Embryonic facial prominence (tissue), 1 donor: Measurements from ENCODE around the gene IP6K1.
A peak's percentile ranks its signal among the peaks of the same experiment; 100 is the strongest.
"Not testable (repeated sequence)": the region's sequence is repeated elsewhere in the genome, so short reads cannot be mapped to it uniquely, and the experiment has no call there.

Experiments used
- DNase-seq: peaks from one replicate; pipeline ENCODE4 v3.0.0-alpha.2; 2016; ENCODE audit errors: extremely low spot score

IP6K1 gene

DNA sequence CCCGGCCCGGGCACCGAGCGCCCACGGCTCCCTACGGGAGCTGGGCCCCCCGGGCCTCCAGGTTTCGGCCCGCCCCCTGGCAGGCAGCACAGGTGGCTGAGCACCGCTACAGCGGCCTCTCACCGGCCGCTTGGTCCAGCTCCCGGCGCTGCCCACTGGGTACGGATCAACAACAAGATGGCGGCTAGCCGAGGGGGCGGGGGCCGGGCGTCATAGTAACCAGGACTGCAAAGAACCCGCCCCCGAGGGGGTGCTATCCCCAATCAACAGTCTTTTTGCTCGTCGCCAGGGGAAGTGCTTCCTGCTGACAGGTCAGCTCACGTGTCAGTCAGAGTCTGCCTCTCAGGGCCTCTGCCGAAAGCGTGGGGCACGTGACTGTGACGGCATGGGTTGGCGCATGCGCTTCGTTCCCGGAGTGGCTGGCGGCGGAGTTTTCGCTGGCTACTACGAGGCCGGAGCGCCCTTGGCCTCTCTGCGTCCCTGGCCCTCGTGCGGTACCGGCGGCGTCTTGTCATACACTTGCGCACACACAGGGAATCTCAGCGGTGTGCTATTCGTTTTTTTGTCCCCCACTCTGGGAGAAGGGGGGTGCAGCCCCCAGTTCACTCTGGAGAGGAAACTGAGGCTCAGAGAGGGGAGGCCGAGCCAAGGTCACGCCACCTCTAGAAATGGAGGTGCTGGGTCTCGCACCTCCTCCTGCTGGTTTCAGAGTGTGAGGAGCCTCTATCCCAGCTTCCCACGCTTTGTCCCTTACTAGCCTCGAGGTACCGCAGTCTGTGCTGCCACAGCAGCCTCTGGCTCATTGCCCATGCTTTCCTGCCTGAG, at the start of gene IP6K1:
IP6K1 (minus strand) TSS at position 186 of the 825 bp plus-strand sequence. CDS start 38,502 bp downstream, outside the sequence.
- peak; percentile 98 for DNase-seq

DNA sequence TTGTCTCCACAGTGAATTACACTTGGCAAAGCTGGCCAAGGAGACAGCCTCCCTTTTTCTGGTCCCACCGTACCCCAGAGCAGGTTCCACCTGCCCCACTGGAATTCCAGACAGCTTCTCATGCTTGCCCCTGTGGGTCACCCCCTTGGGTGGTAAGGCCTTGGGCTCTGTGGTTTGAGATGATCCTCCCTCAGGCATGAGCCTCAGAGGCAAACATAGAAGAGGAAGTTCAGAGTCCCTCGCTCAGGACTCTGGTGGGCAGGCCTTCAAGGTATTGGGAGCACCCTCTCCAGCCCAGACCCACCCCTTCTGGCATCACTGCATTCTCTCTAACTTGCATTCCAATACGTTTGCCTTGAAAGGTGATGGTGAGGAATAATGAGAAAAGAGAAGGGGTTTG, 45.0 kb upstream of the IP6K1 start:
- DNase-seq, result no peak

DNA sequence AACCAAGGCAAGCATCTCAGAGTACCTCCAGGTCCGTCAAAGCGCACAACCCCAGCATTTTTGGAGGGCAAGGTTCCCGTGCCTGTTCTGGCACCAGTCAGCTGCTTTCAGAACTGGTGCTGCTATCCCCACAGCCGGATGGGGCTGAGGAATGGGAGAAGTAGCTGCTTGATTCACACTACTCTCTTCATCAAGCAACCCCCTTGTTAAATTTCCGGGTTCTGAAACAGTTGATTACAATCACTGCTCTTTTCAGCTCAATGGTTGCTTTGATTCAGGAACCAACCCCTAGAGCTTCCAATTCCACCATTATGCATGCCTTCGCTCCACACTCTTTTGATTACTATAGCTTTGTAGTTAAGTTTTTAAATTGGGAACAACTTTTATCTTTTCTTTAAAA, 39.7 kb upstream of the IP6K1 start:
- DNase-seq, result no peak

DNA sequence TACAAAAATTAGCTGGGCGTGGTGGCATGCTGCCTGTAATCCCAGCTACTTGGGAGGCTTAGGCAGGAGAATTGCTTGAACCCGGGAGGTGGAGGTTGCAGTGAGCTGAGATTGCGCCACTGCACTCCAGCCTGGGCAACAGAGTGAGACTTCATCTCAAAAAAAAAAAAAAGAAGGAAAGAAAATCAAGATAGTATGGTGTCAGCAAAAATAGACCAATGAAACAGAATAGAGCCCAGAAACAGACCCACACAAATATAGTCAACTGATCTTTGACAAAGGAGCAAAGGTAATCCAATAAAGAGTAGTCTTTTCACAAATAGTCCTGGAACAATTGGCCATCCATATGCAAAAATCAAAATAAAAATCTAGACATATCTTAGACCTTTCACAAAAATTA, 36.8 kb upstream of the IP6K1 start:
- not testable (repeated sequence) for DNase-seq

GRCh38 chr3:49813497-49814174, 27.3 kb upstream of the IP6K1 start, which contains the start of gene UBA7:
Gene UBA7, minus strand, starts transcription at chr3:49813953. Its CDS starts 166 bp downstream, at chr3:49813787.
- no peak for DNase-seq

GRCh38 chr3:49812916-49813496, 26.7 kb upstream of the IP6K1 start:
- DNase-seq, result no peak

- DNase-seq, result no peak
These were observed 21.2 kb upstream of the IP6K1 start for GRCh38 chr3:49807431-49808114.

GRCh38 chr3:49806850-49807249, 20.5 kb upstream of the IP6K1 start:
- DNase-seq, result no peak

GRCh38 chr3:49805897-49806701, 19.8 kb upstream of the IP6K1 start:
- peak; percentile 70 for DNase-seq

DNA sequence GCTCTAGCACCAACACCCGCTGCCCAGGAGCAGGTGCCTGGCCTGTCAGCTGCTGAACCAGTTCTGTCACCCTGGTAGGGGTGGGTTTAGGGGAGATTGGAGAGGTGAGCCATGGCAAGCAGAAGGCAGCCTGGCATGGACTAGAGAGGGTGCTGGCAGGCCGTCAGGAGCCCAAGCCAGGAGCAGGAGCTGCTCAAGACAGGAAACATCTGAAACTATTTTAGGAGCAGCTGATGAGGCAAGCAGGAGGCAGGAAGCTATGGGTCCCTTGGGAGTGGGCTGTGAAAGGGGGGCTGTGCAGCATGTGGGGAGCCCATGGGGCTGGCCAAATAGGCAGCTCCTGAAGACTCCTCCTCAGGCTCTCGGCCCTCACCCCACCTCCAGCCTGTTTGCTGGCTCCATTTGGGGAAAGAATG, 19.0 kb upstream of the IP6K1 start:
- peak; percentile 86 for DNase-seq

DNA sequence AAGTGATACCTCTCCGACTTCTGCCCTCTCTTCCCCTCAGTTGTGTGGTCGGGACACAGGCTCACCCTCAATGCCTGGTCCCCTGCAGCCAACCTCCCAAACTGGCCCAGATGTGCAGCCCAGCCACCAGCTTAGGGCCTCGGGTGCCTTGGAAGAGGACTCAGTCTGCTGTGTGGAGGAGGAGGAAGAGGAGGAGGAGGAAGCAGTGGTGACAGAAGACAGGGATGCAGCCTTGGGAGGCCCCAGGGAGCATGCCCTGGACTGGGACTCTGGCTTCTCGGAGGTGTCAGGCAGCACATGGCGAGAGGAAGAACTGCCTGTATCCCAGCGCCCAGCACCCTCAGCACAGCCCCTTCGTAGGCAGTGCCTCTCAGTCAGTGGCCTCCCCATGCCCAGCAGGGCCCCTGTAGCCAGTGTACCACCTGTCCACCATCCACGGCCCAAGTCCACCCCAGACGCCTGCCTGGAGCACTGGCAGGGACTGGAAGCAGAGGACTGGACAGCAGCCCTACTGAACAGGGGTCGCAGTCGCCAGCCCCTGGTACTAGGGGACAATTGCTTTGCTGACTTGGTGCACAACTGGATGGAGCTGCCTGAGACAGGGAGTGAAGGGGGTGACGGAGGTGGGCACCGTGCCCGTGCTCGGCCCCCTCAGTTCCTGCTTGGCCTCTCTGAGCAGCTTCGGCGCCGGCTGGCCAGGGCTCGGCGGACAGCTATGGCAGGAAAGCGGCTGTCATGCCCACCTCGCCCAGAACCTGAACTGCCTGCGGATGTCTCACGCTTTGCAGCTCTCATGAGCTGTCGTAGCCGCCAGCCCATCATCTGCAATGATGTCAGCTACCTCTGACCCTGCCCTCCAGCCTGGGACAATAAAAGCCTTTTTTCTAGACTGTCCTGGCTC, 18.0 kb upstream of the IP6K1 start:
- DNase-seq, result no peak

GRCh38 chr3:49803465-49804140, 17.3 kb upstream of the IP6K1 start:
- peak; percentile 18 for DNase-seq

GRCh38 chr3:49802719-49803464, 16.6 kb upstream of the IP6K1 start, which contains the start of gene INKA1:
Gene INKA1, plus strand, starts transcription at chr3:49803261. Its CDS starts 132 bp downstream, at chr3:49803393.
- peak; percentile 73 for DNase-seq

GRCh38 chr3:49801160-49801559, 14.8 kb upstream of the IP6K1 start:
- no peak for DNase-seq

- DNase-seq, result no peak
These were observed 13.4 kb upstream of the IP6K1 start, which contains the start of gene CDHR4 for GRCh38 chr3:49799761-49800160. Gene CDHR4, minus strand, starts transcription at chr3:49799873. Its CDS starts 61 bp downstream, at chr3:49799812.

DNA sequence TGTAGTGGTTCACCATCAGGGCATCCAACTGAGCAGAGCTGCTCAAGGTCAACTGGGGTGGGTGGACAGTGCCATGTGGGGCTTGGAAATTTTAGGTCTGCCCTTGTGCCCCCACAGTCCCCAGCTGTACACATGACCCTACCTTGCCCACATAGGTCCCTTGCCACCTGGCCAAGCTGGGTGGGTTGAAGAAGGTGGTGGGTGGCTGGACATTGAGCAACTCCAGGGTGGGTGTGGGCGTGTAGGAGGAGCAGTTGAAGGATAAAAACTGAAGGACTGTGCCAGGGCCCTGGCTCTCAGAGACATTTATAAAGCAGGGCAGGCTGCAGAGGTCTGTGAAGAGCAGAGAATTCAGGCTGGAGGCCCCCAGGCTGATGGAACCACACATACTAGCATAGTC, 12.8 kb upstream of the IP6K1 start:
- no peak for DNase-seq

DNA sequence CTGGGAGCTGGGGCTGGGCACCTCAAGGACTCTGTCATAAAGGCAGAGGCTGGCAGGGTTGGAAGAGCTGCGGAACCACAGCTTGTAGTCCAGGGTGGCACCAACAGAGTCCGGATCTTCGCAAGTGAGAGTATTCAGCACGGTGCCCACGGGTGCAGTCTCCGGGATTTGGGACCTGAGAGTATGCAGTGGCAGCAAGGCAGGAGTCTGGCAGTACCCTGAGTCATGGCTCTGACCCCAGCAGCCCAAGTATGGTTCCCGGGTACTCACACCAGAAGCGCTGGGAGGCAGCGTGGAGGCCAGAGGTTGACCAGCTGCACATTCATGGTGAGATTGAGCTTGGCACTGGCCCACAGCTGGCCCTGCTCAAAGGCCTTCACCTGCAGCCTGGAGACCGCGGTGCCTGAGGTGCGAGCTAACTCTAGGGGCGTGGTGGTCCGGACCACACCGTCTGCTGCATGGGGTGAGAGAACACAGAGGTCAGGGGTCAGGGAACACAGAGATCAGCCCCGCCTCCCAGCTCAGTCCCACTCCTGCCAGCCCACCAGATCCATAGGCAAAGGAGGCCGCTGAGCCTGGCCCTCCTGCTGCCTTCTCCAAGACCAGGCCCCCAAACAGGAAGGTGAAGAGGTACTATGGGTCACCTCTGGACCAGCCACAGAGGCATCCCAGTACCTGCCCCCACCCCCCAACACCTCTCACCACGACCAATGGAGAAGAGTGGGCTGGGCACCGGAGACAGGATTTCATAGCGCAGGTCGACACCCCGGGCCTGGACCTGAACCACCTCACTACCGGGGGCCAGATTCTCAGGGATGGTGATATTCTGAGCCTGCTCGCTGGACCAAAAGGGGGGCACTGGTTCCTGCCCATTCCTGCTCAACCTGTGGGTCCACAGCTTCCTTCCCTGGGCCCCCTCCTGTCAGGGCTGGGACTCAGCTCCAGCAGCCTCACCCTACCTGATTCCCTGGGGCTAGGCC, 8.9 kb upstream of the IP6K1 start:
- no peak for DNase-seq
